Neural progenitor cell (in vitro differentiated cells): Measurements from ENCODE around the gene PIK3CG.
"Not testable (repeated sequence)": the region's sequence is repeated elsewhere in the genome, so short reads cannot be mapped to it uniquely, and the experiment has no call there.

Source experiments
- EZH2 ChIP-seq: fragments of 200-600 bp; sonication (generic); IDR thresholded peaks from 2 replicates; pipeline ENCODE4 v1.6.1; 2017; ENCODE audit warnings: antibody characterized with exemption, mild to moderate bottlenecking, moderate library complexity
- EZH2phosphoT487 ChIP-seq: fragments of 200-600 bp; sonication (generic); IDR thresholded peaks from 2 replicates; pipeline ENCODE4 v1.6.1; 2017; ENCODE audit warnings: antibody characterized with exemption
- TF ChIP-seq, protein P1 (sequence below): fragments of 200-600 bp; sonication (generic); IDR thresholded peaks from 2 replicates; pipeline ENCODE4 v1.5.1; 2017; ENCODE audit warnings: antibody characterized with exemption, mild to moderate bottlenecking

DNA sequence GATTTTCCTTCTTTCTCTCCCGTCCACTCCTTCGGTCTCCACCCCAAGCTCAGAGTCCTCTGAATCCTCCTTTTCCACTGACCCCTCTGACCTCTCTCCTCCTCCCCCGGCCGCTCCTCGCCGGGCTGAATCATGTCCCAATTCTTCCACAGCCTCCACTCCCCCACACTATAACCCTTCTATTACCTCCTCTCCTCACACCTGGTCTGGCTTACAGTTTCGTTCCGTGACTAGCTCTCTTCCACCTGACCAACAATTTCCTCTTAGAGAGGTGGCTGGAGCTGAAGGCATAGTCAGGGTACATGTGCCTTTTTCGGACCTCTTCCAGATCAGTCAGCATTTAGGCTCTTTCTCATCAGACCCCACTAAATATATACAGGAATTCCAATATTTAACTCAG, 34.2 kb upstream of the PIK3CG start:
- TF ChIP-seq, protein P1, sequence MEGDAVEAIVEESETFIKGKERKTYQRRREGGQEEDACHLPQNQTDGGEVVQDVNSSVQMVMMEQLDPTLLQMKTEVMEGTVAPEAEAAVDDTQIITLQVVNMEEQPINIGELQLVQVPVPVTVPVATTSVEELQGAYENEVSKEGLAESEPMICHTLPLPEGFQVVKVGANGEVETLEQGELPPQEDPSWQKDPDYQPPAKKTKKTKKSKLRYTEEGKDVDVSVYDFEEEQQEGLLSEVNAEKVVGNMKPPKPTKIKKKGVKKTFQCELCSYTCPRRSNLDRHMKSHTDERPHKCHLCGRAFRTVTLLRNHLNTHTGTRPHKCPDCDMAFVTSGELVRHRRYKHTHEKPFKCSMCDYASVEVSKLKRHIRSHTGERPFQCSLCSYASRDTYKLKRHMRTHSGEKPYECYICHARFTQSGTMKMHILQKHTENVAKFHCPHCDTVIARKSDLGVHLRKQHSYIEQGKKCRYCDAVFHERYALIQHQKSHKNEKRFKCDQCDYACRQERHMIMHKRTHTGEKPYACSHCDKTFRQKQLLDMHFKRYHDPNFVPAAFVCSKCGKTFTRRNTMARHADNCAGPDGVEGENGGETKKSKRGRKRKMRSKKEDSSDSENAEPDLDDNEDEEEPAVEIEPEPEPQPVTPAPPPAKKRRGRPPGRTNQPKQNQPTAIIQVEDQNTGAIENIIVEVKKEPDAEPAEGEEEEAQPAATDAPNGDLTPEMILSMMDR: not testable (repeated sequence)
- TF ChIP-seq EZH2phosphoT487, EZH2: not testable (repeated sequence)
